ENCODE data around the gene GNA14.
"Not testable (repeated sequence)": the region's sequence is repeated elsewhere in the genome, so short reads cannot be mapped to it uniquely, and the experiment has no call there.

GNA14 gene

DNA sequence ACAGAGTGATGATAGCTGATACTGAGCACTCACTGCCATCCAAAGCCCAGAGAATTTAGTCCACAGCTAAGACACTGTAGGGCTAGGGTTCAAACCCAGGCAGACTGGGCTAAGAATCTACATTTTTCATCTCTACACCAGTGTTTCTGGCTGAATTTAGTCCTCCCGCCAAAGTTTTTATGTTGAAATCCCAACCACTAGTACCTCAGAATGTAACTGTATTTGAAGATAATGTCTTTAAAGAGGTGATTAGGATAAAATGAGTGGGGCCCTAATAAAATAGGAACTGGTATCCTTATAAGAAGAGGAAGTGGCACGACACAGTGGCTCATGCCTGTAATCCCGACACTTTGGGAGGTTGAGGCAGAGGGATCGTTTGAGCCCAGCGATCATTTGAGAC lies 4.3 kb downstream of the GNA14 start:
- no peak for DNase-seq (ENCODE audit: low read depth in 3 of 3)

DNA sequence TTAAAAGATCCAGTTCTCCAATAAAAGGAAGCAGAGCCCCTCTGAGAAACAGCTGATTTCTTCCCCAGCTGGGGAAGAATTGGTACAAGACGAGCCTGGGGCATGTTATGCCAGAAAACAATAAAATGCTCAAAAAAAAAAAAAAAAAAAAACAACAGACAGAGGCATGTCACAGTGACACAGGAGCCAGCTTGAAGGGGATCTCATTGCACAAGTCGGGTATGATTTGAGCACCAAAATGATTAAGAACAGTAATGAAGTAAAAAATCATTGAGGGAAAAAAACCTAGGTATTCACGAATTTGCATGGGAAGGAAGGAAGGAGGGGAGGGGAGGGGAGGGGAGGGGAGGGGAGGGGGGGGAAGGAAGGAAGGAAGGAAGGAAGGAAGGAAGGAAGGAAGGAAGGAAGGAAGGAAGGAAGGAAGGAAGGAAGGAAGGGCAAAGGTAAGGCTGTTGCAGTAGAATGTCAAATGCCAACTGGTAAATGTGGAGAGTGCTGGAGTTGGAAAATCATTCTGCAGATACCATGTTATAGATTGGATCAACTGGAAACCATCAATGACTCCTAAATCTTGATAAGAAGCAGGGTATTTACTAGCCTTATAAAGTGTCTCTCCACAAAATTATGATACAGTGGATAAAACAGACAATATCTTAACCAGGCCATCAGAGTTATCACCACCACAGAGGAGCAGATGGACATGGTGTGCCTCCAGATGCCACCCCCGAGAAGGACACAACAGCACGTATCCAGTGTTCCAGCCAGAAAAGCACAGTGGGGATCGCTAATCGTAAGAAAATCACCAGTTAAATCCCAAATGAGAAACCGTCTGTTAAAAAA lies 7.2 kb downstream of the GNA14 start:
- DNase-seq (ENCODE audit: low read depth in 3 of 3), result no peak

DNA sequence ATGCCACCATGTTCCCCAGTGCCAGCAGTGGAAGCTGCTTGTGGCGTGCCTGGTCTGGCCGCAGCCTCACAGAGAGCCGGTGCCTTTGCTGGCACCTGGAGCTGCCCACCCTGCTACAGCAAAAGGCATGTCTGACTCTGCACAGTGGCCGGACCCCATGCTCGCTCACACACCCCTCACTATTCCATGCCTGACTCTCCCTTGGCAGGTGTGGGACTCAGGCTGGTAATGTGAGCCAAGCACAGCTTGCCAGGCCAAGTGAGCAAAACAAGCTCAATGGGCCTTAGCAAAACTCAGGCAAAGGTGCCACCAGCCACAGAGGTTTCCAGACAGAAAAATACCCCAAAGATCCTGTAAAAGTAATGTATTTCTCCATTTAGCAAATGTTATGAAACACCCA lies 15.5 kb downstream of the GNA14 start:
- no peak for DNase-seq (ENCODE audit: low read depth in 3 of 3)

DNA sequence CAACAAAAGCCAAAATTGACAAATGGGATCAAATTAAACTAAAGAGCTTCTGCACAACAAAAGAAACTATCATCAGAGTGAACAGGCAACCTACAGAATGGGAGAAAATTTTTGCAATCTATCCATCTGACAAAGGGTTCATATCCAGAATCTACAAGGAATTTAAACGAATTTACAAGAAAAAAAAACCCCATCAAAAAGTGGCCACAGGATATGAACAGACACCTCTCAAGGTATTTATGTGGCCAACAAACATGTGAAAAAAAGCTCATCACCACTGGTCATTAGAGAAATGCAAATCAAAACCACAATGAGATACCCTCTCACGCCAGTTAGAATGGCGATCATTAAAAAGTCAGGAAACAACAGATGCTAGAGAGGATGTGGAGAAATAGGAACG lies 19.3 kb downstream of the GNA14 start:
- not testable (repeated sequence) for DNase-seq (ENCODE audit: low read depth in 3 of 3)

DNA sequence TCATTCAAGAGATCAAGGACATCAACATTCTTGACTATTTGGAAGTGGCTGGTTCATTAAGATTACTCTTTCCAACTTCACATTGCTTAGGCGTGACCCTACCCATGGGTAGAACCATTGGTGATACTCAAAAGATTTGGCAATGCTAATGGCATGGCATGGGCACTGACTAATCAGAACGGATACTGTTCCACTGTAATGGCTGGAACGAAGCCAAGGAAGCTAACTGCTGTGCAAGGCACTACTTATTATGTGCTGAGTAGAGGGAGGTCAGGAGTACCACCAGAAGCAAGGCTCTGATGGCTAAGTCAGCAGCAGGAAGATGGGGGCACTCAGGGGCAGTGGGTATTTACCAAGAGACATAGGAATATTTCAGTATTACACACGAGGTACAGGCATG lies 31.9 kb downstream of the GNA14 start:
- no peak for DNase-seq (ENCODE audit: low read depth in 3 of 3)

DNA sequence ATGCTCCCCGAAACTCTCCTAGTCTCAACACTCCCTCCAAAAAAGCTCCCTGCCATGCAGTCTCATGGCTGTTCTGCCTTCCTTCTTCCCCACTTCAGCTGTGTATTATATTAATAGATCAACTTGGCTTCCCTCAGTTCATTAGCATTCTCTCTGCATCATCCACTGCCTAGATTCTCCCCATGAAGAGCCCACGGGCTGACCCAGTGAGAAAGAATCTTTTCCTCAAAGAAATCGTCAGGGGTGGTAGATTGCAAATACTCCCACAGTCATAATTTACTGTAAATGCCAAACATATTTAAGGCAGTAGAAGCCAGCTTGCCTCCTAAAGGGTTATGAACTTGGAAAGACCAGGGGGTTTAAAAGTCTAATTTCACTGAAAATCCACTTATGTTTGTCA lies 33.5 kb downstream of the GNA14 start:
- no peak for DNase-seq (ENCODE audit: low read depth in 3 of 3)

DNA sequence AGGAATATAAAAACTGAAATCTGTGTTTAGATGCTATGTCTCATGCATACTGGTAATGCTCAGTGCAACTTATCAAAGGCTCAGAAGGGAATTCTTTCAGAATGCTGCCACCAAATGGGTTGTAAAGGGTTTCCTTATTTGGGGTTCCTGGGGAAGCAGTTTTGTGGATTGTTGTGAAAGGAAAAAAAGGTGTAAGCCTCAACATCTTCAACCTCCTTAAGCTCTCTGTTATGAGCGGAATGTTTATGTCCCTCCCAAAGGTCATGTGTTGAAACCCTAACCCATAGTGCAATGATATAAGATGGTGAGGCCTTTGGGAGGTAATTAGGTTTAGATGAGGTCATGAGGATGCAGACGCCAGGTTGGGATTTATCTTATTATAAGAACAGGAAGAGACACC lies 41.6 kb downstream of the GNA14 start:
- no peak for DNase-seq (ENCODE audit: low read depth in 3 of 3)

DNA sequence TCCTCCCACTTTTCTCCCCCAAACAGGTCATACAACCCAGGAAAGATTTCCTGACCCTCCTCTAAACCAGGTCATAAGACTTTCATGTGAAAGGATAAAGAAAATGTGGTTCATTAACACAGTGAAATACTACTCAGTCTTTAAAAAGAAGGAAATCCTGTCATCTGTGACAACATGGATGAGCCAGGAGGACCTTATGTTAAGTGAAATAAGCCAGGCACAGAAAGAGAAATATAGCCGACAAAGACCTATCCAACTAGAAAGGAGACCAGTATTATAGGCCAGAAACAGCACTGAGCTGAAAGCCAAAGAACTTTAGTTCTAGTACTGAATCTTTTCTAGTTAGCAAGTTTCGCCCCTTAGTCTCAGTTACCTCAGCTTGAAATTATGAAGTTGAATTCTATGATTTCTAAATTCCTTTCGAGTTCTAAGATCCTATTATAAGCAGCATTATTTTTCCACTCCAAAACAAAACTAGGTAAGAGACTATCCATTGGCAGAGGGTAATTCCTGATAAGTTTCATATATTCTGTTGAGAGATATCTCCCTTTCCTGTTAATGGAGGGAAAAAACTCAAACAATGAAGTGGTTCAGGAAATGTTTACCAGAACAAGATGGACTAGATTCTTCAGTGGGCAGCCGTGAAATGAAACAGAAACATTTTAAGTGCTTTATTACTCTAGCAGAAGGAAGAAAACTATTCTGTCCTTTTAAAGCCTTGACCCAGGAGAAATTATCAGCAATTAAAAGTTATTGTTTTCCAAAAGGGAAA lies 42.5 kb downstream of the GNA14 start:
- DNase-seq (ENCODE audit: low read depth in 3 of 3), result no peak

DNA sequence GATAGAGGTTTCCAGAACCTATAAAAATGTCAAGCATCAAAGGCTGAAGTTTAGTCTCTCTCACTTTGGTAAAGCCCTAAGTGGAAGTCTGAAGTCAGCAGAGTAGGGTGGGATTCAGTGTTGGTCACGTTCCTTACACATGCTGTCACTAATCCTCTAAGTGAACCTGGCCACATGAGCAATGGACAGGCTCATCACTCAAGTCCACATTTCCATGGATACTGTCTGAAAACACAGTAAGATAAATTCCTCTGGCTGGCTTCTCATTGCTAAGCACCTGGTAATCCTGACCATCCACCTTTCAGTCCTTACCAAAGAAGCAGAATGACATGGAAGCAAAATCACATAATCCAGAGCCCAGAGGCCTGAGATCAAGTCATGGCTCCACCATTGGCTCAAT lies 43.8 kb downstream of the GNA14 start:
- no peak for DNase-seq (ENCODE audit: low read depth in 3 of 3)

DNA sequence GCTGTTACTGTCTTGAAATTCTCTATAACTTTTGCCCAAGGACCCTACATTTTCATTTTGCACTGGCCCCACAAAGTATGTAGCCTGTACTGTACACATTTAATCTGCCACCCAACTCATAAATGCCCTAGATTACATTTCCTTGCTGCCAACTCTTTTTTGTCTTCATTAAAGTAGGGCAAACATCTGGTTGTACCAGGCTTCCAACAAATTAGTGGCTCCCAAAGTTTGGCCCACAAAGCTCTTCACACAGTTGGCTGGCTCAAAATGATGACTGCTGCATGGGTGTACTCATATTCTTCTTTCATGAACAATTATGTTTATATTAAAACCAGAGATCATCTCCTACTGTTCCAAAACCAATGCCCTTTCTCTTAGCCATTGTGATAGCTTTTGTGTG lies 45.3 kb downstream of the GNA14 start:
- no peak for DNase-seq (ENCODE audit: low read depth in 3 of 3)

DNA sequence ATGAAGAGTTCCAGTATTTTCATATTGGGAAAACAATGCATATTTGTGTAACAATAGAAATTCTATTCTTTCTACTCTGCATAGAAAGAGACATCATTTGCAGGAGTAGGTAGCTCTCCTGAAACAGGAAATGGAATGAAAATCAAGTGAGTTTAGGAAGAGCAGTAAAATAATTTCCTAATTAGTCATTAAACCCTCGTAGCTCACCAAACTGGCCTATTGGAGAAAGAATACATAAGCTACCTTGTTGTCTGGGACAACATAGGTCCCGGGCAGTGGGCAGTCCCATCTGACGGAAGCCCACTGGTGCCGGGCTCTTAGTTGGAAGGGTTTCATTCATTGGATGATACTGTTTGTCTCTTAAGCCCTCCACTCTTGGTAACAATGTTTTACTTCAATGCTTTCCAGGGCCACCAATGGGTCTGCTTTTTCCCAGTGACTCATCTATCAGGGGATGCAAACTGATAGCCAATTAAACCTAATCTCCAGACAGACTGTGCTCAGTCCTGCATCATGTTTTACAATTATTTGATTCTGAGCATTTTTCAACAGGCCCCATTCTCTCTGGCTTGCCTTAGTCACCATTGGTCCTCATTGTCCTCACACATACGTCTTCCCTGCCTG lies 46.5 kb downstream of the GNA14 start:
- no peak for DNase-seq (ENCODE audit: low read depth in 3 of 3)

DNA sequence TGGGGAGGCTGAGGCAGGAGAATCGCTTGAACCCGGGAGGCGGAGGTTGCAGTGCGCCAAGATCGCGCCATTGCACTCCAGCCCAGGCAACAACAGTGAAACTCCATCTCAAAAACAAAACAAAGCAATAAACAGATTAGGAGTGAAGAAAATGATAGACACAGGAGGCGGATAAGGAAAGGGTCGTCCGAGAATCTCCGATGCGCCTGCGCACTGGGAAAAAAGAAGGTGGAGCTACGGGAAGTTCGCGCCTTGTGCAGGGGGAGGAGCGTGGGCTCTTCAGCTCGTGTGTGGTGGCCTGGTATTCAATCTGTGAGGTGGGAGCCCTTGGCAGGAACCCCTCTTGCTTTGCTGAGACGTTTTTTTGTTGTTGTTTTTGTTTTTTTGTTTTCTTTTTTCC lies 47.3 kb downstream of the GNA14 start:
- DNase-seq (ENCODE audit: low read depth in 3 of 3), result no peak

DNA sequence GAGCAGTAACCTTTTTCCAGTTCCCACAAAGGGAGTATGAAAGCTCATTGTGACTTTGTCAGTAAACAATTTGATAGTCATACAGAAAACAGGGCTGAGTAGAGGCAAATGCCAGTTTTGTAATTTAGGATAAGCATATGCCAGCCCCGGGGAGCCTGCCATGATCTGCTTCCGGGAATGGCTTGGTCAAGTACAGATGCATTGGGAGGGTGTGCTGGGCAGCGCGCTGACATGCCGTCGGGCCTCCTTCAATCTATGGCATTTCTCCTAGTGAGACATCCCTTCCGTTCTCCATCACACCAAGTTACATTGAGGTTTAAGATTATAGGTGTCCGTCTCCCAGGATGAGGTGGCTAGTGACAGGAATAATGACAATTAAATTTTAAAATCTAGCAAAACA lies 48.6 kb downstream of the GNA14 start:
- DNase-seq (ENCODE audit: low read depth in 3 of 3), result no peak

DNA sequence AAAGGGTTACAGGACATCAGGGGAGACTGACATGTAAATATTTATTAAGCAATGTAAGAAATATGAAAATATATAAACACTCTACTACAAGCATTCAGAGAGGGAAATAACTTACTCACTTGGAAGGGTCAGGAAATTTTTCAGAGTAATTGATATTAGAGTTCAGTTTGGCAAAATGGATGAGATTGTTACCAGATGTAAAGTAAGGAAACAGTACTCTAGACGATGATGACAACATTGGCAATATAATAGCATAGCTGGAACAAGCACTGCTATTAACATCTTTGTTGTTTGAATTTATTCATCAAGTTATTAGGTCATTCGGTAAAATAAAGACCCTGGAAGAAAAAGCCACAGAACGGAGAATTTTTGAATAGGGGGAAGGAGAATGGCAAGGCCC lies 49.1 kb downstream of the GNA14 start:
- no peak for DNase-seq (ENCODE audit: low read depth in 3 of 3)

DNA sequence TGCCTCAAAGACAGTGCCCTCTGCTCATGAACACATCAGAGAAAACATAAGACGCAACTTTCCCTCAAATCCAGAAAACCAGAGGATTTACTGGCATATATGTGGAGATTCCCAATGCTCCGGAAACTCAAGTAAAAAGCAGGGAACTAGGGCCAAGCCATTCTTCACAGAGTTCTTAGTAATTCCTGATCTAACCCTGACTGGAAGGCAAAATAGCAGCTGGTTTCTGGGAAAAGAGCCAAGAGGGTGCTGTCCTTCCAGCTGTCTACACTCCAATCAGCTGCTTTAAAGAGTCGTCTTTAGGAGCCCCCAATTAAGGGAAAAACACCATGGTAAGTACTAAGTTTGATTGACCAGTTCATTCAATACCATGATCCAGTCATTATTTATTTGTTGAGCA lies 49.6 kb downstream of the GNA14 start:
- no peak for DNase-seq (ENCODE audit: low read depth in 3 of 3)

DNA sequence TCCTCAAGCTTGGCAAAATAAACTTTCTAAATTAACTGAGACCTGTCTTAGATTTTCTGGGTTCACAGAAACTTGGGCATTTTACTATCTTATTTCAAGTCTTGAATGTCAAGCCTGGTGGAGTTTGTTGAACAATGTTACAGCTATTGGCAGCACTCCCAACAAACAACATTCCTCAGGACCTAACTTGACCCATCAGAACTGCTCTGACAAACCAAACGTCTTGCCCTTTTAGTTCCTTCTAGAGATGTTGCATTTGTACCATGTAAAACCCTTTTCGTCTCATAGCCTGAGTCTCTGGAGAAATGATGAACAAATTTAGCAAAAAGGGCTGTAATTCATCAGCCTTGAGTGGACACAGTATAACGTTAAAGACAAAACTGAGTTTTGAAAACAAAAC lies 51.1 kb downstream of the GNA14 start:
- DNase-seq (ENCODE audit: low read depth in 3 of 3), result no peak

DNA sequence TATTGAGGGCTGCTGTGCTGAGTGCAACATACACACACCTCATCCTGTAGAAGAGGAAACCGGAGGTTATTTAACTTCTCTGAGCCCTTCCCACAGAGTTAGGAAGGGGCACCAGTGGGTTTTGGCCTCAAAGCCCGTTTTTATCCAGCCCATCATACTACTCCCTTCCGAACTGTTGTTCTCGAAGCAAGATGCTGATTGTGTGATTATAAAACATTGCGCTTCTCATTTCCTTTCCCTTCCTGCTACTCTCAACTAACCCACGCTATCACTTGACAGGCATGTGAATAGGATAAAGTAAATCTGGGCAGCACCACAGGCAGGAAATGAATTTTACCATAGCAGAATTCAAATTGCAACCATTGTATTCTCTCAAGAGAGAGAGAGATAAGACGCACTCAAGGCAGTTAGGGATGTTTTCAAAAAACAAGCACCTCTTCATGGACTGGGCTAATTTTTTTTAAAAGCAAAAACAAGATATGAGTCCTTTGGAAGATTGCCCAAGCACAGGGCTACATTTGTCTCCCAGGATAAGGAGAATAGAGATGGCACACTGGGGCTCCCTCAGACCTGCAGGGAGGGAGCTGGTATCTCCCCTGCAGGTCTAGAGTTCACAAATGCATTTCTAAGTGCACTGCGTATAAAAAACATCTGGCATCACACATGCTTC lies 52.6 kb downstream of the GNA14 start:
- no peak for DNase-seq (ENCODE audit: low read depth in 3 of 3)

DNA sequence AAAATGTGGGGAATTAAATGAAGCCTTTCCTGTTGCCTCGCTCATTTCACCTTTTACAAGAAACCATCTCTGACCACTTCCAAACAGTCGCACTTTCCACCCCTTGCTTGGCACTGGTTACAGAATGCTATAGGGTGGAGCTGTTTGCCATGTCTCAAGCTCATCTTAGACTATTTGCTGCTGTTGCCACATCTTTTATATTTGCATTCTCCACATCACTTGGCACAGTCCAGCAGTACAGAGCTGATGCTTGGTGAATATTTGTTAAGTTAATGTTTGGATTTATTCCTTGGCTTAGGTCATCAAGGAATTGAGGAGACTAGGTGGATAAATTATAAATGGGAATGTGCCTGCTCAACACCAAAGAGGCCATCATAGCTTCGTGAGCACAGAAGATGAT lies 53.2 kb downstream of the GNA14 start:
- no peak for DNase-seq (ENCODE audit: low read depth in 3 of 3)

DNA sequence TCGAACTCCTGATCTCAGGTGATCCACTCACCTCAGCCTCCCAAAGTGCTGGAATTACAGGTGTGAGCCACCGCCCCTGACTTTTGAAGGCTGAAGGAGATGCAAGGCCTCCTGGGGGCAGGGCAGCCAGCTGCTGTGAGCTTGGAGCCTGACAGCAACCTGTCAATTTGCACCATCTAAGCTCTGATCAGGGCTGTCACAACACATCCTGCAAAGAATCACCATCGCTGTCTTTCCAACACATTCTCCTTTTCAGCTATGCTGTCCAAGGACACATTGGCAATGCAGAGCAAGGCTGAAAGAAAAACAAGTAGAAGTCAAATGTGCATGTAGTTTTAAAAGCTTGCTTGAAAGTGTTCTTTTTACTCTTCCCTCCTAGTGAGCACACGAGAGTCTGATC lies 54.6 kb downstream of the GNA14 start:
- no peak for DNase-seq (ENCODE audit: low read depth in 3 of 3)

DNA sequence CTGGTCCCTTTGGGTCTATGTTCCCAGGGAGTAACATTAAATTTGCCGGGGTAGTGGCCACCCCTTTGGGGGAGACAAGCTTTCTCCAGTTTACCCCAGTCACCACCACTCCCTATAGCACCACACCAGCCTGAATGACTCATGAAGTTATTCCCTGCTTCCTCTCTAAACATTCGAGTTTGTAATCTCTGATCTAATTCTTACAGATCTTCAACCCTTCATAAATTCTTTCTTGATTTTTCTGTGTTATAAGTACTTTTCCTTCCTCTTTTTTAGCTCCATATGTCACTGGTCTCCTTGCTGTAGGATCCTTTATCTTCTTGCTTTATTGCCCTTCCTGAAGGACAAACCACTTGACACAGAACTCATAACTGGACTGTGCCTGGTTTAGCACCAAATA lies 55.6 kb downstream of the GNA14 start:
- DNase-seq (ENCODE audit: low read depth in 3 of 3), result no peak

DNA sequence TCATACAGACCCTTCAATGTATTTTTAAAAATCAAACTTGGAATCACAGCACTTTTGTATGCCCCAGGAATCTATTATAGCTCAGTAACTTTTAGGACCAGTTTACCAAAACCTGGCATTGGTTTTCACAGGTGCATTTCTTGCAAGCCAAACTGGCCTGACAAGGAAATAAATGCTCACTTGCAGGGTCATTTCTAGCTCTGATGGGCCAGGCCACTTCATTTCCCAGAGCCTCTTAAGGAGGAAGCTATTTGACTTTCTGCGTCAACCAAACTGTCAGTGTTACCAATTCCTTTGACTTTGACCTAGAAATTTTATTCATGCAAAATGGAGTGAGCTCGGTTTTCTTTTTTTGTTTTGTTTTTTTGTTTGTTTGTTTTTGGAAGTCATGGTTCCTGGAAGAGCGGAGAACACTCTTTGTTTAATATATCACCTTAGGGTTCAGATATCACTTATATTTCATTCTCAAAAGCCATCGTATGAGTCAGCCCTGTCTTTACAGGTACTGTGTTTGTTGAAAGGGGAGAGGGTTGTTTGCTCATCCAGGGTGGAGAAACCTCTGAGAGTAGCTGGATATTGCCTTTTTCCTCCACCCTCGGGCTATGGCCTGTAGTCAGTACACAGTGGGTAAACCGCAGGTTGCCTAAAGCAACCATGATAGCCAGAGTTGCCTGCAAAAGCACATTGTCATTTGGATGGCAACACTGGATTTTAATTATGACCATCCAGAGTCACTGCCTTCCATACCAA lies 58.9 kb downstream of the GNA14 start:
- no peak for DNase-seq (ENCODE audit: low read depth in 3 of 3)

All from stimulated activated CD4-positive, alpha-beta T cell treated with anti-CD3 and anti-CD28 coated beads, TNF-alpha, amount 100 ng/mL, for 48 hours (primary cell).